ENCODE measurements around the gene WDR49.

Gene WDR49

GRCh38 chr3:167497903-167498302 is 155.8 kb downstream of the WDR49 start:
- no peaks in the 10 kb centered on the region for H3F3A ChIP-seq (ENCODE audit: insufficient read depth, low read length)
- H3K9me2 ChIP-seq (ENCODE audit: low read depth, low read length) = no peaks in the 10 kb centered on the region
- no peak overlapping the region for H3K27ac ChIP-seq (ENCODE audit: low read depth, low read length, poor library complexity, severe bottlenecking)
- no peak overlapping the region for H3K9ac ChIP-seq (ENCODE audit: low read length)
- H3K4me2 ChIP-seq (ENCODE audit: low read length) = no peak overlapping the region
- TF ChIP-seq EZH2 (IDR thresholded peaks at IDR 0.05; ENCODE audit: borderline replicate concordance, low read length) (no peak), CTCF (IDR thresholded peaks at IDR 0.05; ENCODE audit: low read length) (no peak)
- H2AFZ ChIP-seq (ENCODE audit: low read length) = no peak overlapping the region
- no peaks in the 10 kb centered on the region for H3K36me3 ChIP-seq (ENCODE audit: insufficient read depth, low read length)
- H4K20me1 ChIP-seq (ENCODE audit: insufficient read depth, low read length) = no peaks in the 10 kb centered on the region
- no peaks in the 10 kb centered on the region for H3K4me1 ChIP-seq (ENCODE audit: insufficient read depth, low read length, severe bottlenecking)
- H3K79me2 ChIP-seq (ENCODE audit: insufficient read depth, low read length) = no peaks in the 10 kb centered on the region
- H3K27me3 ChIP-seq (ENCODE audit: insufficient read depth, low read length) = no peaks in the 10 kb centered on the region
- H3K9me3 ChIP-seq (ENCODE audit: low read length) = no peaks in the 10 kb centered on the region
- no peak overlapping the region for H3K4me3 ChIP-seq (ENCODE audit: low read depth, low read length, poor library complexity, severe bottlenecking)

DNA sequence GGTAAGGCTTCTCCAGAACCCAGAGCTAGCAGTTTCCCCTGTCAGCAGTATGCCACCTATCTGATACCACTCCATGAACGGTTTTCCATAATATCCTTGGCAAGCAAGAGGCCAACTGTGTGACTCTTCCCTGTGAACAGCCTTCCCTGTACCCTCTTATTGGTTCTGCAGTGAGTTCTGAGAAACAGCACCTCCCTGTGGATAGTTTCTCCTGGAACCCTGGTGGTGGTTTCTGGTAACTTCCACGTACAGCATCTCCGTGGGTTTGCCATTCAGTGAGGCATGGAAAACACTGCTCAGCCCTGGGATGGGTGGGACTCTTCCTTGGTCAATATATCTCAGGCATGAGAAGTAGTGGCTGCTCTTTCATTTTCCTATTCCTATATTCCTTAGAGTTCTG is 160.5 kb downstream of the WDR49 start:
- Histone ChIP-seq H3K4me3 (ENCODE audit: low read depth, low read length, poor library complexity, severe bottlenecking) (no peak overlapping the region), H3K27me3 (ENCODE audit: insufficient read depth, low read length) (no peaks in the 10 kb centered on the region)

GRCh38 chr3:167491621-167492020 is 162.1 kb downstream of the WDR49 start:
- no peak overlapping the region for H2AFZ ChIP-seq (ENCODE audit: low read length)
- no peak overlapping the region for H3K9ac ChIP-seq (ENCODE audit: low read length)
- no peaks in the 10 kb centered on the region for H3K36me3 ChIP-seq (ENCODE audit: insufficient read depth, low read length)
- H4K20me1 ChIP-seq (ENCODE audit: insufficient read depth, low read length) = no peaks in the 10 kb centered on the region
- H3K4me1 ChIP-seq (ENCODE audit: insufficient read depth, low read length, severe bottlenecking) = no peaks in the 10 kb centered on the region
- no peaks in the 10 kb centered on the region for H3K79me2 ChIP-seq (ENCODE audit: insufficient read depth, low read length)
- H3K4me3 ChIP-seq (ENCODE audit: low read depth, low read length, poor library complexity, severe bottlenecking) = no peak overlapping the region
- TF ChIP-seq EZH2 (IDR thresholded peaks at IDR 0.05; ENCODE audit: borderline replicate concordance, low read length) = no peak
- no peak for TF ChIP-seq CTCF (IDR thresholded peaks at IDR 0.05; ENCODE audit: low read length)
- no peaks in the 10 kb centered on the region for H3K9me3 ChIP-seq (ENCODE audit: low read length)
- no peaks in the 10 kb centered on the region for H3K27me3 ChIP-seq (ENCODE audit: insufficient read depth, low read length)
- H3K27ac ChIP-seq (ENCODE audit: low read depth, low read length, poor library complexity, severe bottlenecking) = no peak overlapping the region
- no peak overlapping the region for H3K4me2 ChIP-seq (ENCODE audit: low read length)
- no peaks in the 10 kb centered on the region for H3F3A ChIP-seq (ENCODE audit: insufficient read depth, low read length)
- H3K9me2 ChIP-seq (ENCODE audit: low read depth, low read length) = no peaks in the 10 kb centered on the region

More for the DNA sequence above, 160.5 kb downstream of the WDR49 start:
- H2AFZ ChIP-seq (ENCODE audit: low read length) = no peak overlapping the region
- no peaks in the 10 kb centered on the region for H3K9me3 ChIP-seq (ENCODE audit: low read length)
- H3K9me2 ChIP-seq (ENCODE audit: low read depth, low read length) = no peaks in the 10 kb centered on the region
- no peak overlapping the region for H3K9ac ChIP-seq (ENCODE audit: low read length)
- no peak overlapping the region for H3K4me2 ChIP-seq (ENCODE audit: low read length)
- H3K79me2 ChIP-seq (ENCODE audit: insufficient read depth, low read length) = no peaks in the 10 kb centered on the region
- no peaks in the 10 kb centered on the region for H3K36me3 ChIP-seq (ENCODE audit: insufficient read depth, low read length)
- H4K20me1 ChIP-seq (ENCODE audit: insufficient read depth, low read length) = no peaks in the 10 kb centered on the region
- no peaks in the 10 kb centered on the region for H3F3A ChIP-seq (ENCODE audit: insufficient read depth, low read length)
- no peaks in the 10 kb centered on the region for H3K4me1 ChIP-seq (ENCODE audit: insufficient read depth, low read length, severe bottlenecking)
- no peak overlapping the region for H3K27ac ChIP-seq (ENCODE audit: low read depth, low read length, poor library complexity, severe bottlenecking)
- TF ChIP-seq EZH2 (IDR thresholded peaks at IDR 0.05; ENCODE audit: borderline replicate concordance, low read length) = no peak
- peak; percentile 59 for TF ChIP-seq CTCF (IDR thresholded peaks at IDR 0.05; ENCODE audit: low read length)
